RWPE2 (cell line): Measurements from ENCODE around the gene TMUB2.

Experiments
- ATAC-seq: fragments of 200-7000 bp; cut with Tn5 transposase; 3 replicates; pipeline ENCODE4 v1.9.1; 2021; ENCODE audit warnings: low read depth
- DNase-seq: peaks from one replicate; pipeline ENCODE4 v3.0.0-alpha.2; 2020; ENCODE audit warnings: low spot score
- H3K27ac ChIP-seq: fragments of 450-650 bp; 2 replicates; pipeline ENCODE4 v1.5.1; 2017; ENCODE audit warnings: mild to moderate bottlenecking; ENCODE audit not compliant: poor library complexity, severe bottlenecking
- H3K27me3 ChIP-seq: fragments of 250-450 bp; sonication (Bioruptor Pico); 2 replicates; pipeline ENCODE4 v1.5.1; 2021; ENCODE audit warnings: mild to moderate bottlenecking, moderate library complexity; ENCODE audit not compliant: insufficient read depth, poor library complexity, severe bottlenecking
- H3K36me3 ChIP-seq: fragments of 250-450 bp; sonication (Bioruptor Pico); 2 replicates; pipeline ENCODE4 v1.5.1; 2020; ENCODE audit warnings: low read depth, mild to moderate bottlenecking, moderate library complexity
- H3K4me1 ChIP-seq: fragments of 250-450 bp; sonication (Bioruptor Pico); 2 replicates; pipeline ENCODE4 v1.5.1; 2021; ENCODE audit warnings: mild to moderate bottlenecking, moderate library complexity; ENCODE audit not compliant: insufficient read depth, poor library complexity, severe bottlenecking
- H3K4me3 ChIP-seq: fragments of 250-450 bp; sonication (Bioruptor Pico); 2 replicates; pipeline ENCODE4 v1.5.1; 2021; ENCODE audit warnings: mild to moderate bottlenecking, moderate library complexity; ENCODE audit not compliant: severe bottlenecking
- H3K9me3 ChIP-seq: fragments of 250-450 bp; sonication (Bioruptor Pico); 2 replicates; pipeline ENCODE4 v1.5.1; 2021; ENCODE audit warnings: mild to moderate bottlenecking, moderate library complexity; ENCODE audit not compliant: severe bottlenecking
- CTCF ChIP-seq: fragments of 450-650 bp; IDR thresholded peaks from one replicate; pipeline ENCODE4 v1.5.1; 2017; ENCODE audit warnings: mild to moderate bottlenecking, moderate library complexity; ENCODE audit not compliant: poor library complexity, severe bottlenecking

The TMUB2 gene

GRCh38 chr17:44187131-44187899 lies 543 bp downstream of the TMUB2 start:
- H3K27ac ChIP-seq, result peak overlapping the region; percentile 73
- peaks cover 7% of the 10 kb centered on the region for H3K4me1 ChIP-seq
- H3K27me3 ChIP-seq, result no peaks in the 10 kb centered on the region
- peak overlapping the region; percentile 52 for H3K4me3 ChIP-seq
- H3K9me3 ChIP-seq, result no peaks in the 10 kb centered on the region
- H3K36me3 ChIP-seq, result peaks cover 36% of the 10 kb centered on the region
- ATAC-seq (peak; percentile 45), DNase-seq (no peak)
- TF ChIP-seq CTCF, result no peak

GRCh38 chr17:44188576-44189403 lies 2.0 kb downstream of the TMUB2 start:
- H3K4me1 ChIP-seq, result peaks cover 7% of the 10 kb centered on the region
- TF ChIP-seq CTCF, result no peak
- no peak for ATAC-seq
- no peak overlapping the region for H3K4me3 ChIP-seq
- no peak overlapping the region for H3K27ac ChIP-seq
- H3K36me3 ChIP-seq, result peaks cover 29% of the 10 kb centered on the region
- no peaks in the 10 kb centered on the region for H3K9me3 ChIP-seq
- no peaks in the 10 kb centered on the region for H3K27me3 ChIP-seq
- no peak for DNase-seq

DNA sequence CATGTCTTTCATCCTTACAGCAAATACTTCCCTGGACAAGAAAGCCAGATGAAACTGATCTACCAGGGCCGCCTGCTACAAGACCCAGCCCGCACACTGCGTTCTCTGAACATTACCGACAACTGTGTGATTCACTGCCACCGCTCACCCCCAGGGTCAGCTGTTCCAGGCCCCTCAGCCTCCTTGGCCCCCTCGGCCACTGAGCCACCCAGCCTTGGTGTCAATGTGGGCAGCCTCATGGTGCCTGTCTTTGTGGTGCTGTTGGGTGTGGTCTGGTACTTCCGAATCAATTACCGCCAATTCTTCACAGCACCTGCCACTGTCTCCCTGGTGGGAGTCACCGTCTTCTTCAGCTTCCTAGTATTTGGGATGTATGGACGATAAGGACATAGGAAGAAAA lies 3.7 kb downstream of the TMUB2 start:
- DNase-seq (no peak), ATAC-seq (no peak)
- H3K27me3 ChIP-seq, result no peaks in the 10 kb centered on the region
- H3K27ac ChIP-seq, result no peak overlapping the region
- peaks cover 41% of the 10 kb centered on the region for H3K36me3 ChIP-seq
- TF ChIP-seq CTCF, result no peak
- no peaks in the 10 kb centered on the region for H3K9me3 ChIP-seq
- no peak overlapping the region for H3K4me3 ChIP-seq
- H3K4me1 ChIP-seq, result peaks cover 7% of the 10 kb centered on the region

GRCh38 chr17:44191369-44191768 lies 4.6 kb downstream of the TMUB2 start:
- peaks cover 47% of the 10 kb centered on the region for H3K36me3 ChIP-seq
- peaks cover 7% of the 10 kb centered on the region for H3K4me1 ChIP-seq
- no peak overlapping the region for H3K27ac ChIP-seq
- TF ChIP-seq CTCF, result no peak
- DNase-seq (no peak), ATAC-seq (peak; percentile 2; the same call in 1 of the 3 replicates)
- no peak overlapping the region for H3K4me3 ChIP-seq
- H3K27me3 ChIP-seq, result no peaks in the 10 kb centered on the region
- no peaks in the 10 kb centered on the region for H3K9me3 ChIP-seq
